GM10248 (cell line): Measurements from ENCODE around the gene THAP9.

ENCODE experiments used
- CTCF ChIA-PET: fragments of 300-600 bp; sonication (Branson Sonifier 250); formaldehyde crosslinking; extraction: SDS; loops from one replicate; lab custom pipeline; 2021; ENCODE audit warnings: antibody characterized with exemption; lab: Yijun Ruan, JAX
- POLR2A ChIA-PET: fragments of 350-650 bp; sonication (Branson Sonifier 250); formaldehyde crosslinking; extraction: SDS; loops from one replicate; lab custom pipeline; 2020; ENCODE audit warnings: antibody characterized with exemption; lab: Yijun Ruan, JAX
- DNase-seq: peaks from one replicate; pipeline ENCODE4 v3.0.0; 2012; ENCODE audit errors: extremely low spot score
- CTCF ChIP-seq: IDR thresholded peaks from 2 replicates; pipeline ENCODE4 v1.5.1; 2012; ENCODE audit warnings: mild to moderate bottlenecking, low read depth; ENCODE audit errors: extremely low read depth, missing control alignments, control extremely low read depth

Gene THAP9

DNA sequence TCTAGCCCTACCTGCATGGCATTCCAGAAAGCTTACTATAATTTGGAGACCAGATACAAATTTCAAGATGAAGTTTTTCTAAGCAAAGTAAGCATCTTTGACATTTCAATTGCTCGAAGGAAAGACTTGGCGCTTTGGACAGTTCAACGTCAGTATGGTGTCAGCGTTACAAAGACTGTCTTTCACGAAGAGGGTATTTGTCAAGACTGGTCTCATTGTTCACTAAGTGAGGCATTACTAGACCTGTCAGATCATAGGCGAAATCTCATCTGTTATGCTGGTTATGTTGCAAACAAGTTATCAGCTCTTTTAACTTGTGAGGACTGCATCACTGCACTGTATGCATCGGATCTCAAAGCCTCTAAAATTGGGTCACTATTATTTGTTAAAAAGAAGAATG, 17.6 kb downstream of the THAP9 start:
- TF ChIP-seq CTCF = no peak
- CTCF ChIA-PET = interaction anchor here (0.8 to 1.3 kb wide), 2 partner anchors 14 to 25 kb away, joined by 3 read pairs; no protein-coding TSS in a partner anchor
- POLR2A ChIA-PET = interaction anchor here (0.5 kb wide), 1 partner anchor 98 kb away, joined by 3 read pairs; no protein-coding TSS in a partner anchor
- no peak for DNase-seq

DNA sequence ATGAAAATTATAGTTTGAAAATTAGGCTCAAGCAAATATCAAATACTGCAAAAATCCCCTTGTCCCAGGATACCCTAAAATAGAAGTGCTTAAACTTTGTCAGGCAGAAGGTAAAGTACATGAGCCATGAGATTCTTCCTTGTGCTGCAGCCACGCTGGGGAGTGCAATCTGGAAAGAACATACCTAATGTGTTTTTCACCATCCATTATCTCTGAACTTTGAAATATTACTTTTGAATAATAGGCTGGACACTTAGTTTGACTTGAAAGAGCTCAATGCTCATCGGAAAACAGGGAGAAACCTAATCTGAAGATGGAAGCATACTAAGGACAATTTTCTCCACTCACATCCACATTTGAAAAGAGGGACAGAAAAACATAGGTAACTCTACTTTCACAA, 18.9 kb downstream of the THAP9 start:
- DNase-seq = no peak
- POLR2A ChIA-PET = no interaction called here
- no peak for TF ChIP-seq CTCF
- CTCF ChIA-PET = no interaction called here

DNA sequence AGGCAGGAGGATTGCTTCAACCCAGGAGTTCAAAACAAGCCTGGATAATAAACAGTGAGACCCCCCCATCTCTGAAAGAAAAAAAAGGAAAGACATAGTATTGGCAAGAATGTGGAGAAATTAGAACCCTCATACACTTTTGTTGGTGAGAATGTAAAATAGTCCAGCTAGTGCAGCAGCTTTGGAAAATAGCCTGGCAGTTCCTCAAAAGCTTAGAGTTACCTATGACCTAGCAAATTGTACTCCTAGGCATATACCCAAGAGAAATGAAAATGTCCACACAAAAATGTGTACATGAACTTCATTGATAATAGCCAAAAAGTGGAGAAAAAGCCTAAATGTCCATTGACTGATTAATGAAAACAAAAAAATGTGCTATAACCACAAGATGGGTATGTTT, 21.3 kb downstream of the THAP9 start:
- POLR2A ChIA-PET = no interaction called here
- no peak for DNase-seq
- CTCF ChIA-PET = no interaction called here
- no peak for TF ChIP-seq CTCF

- TF ChIP-seq CTCF = no peak
- POLR2A ChIA-PET = no interaction called here
- no peak for DNase-seq
- CTCF ChIA-PET = interaction anchor here (3.8 kb wide), 1 partner anchor 8 kb away, joined by 19 read pairs; no protein-coding TSS in a partner anchor
Observed at GRCh38 chr4:82930848-82931755, 30.6 kb downstream of the THAP9 start.

- no peak for TF ChIP-seq CTCF
- ChIA-PET POLR2A (no interaction called here), CTCF (no interaction called here)
- no peak for DNase-seq
Observed at GRCh38 chr4:82934441-82934840, 33.9 kb downstream of the THAP9 start.

GRCh38 chr4:82939414-82939813, 38.9 kb downstream of the THAP9 start:
- TF ChIP-seq CTCF = no peak
- DNase-seq = no peak
- CTCF ChIA-PET = interaction anchor here (0.9 to 3.2 kb wide), 7 partner anchors 10 to 321 kb away, joined by 3 to 19 read pairs (median 5); partner anchors contain the start of gene COPS4
- POLR2A ChIA-PET = interaction anchor here (0.9 kb wide), 1 partner anchor 39 kb away, joined by 3 read pairs; the partner anchor contains the start of gene THAP9
